H1 (cell line): ENCODE results near the gene DIDO1. TPM values are rescaled to one million over a fixed set of nuclear protein-coding genes. Genes with fewer than 3 reads are reported as not detected.

Source experiments
- CBX8 ChIP-seq: fragments of 300-800, 300-1000 bp; sonication (generic); IDR thresholded peaks from 2 replicates; pipeline ENCODE4 v1.7.1; 2016; ENCODE audit warnings: low read depth, low read length, borderline replicate concordance
- CEBPB ChIP-seq: IDR thresholded peaks from 2 replicates; pipeline ENCODE4 v1.6.1; 2012; ENCODE audit warnings: low read depth, low read length
- E2F6 ChIP-seq: IDR thresholded peaks from 2 replicates; pipeline ENCODE4 v1.6.1; 2012; ENCODE audit warnings: inconsistent platforms
- EGR1 ChIP-seq: IDR thresholded peaks from 2 replicates; pipeline ENCODE4 v1.6.1; 2011; ENCODE audit warnings: low read depth, low read length, borderline replicate concordance
- NANOG ChIP-seq: IDR thresholded peaks from 2 replicates; pipeline ENCODE4 v1.6.1; 2011; ENCODE audit warnings: low read length, low read depth, mild to moderate bottlenecking, inconsistent platforms; ENCODE audit not compliant: insufficient read depth, poor library complexity, severe bottlenecking
- TAF1 ChIP-seq: IDR thresholded peaks from 2 replicates; pipeline ENCODE4 v1.6.1; 2011; ENCODE audit warnings: mild to moderate bottlenecking, low read depth, low read length
- TEAD4 ChIP-seq: IDR thresholded peaks from 2 replicates; pipeline ENCODE4 v1.6.1; 2012; ENCODE audit warnings: low read depth, low read length, inconsistent platforms, mixed read lengths
- USF2 ChIP-seq: IDR thresholded peaks from 2 replicates; pipeline ENCODE4 v1.6.1; 2011; ENCODE audit warnings: low read length, improper control_type of control experiment
- polyA plus RNA-seq, 7 experiments: library from polyadenylated mRNA; depleted of rRNA in 3 of 7; stranded (reverse) in 5 of 7; unstranded in 2 of 7; fragments of >200 nt in 5 of 7; fragments of 200-250 nt in 2 of 7; gene quantifications; 1 replicate in 5 of 7; 2 replicates in 1 of 7; 4 replicates in 1 of 7; pipeline versions ENCODE4 v1.2.1 to v1.2.3, GENCODE V29; 2011 to 2013; ENCODE audit warnings: missing spikeins in 2 of 7, mixed read lengths in 2 of 7
- total RNA-seq: library from RNA; stranded (reverse); fragmentation: NEBNext Ultra II Directional; extraction: Animal tissue kit (Norgen Biotek cat#: 25700); gene quantifications from 2 replicates; pipeline ENCODE4 v1.2.1, GENCODE V29; 2021

Gene DIDO1
- total and polyA plus RNA-seq, 2 of the 8 experiments (the other 6 are each of a cell fraction or from before 2014, with no cell fraction given) = 53.6 to 82.8 TPM

GRCh38 chr20:62962891-62963613 is 36.7 kb upstream of the DIDO1 start (continued):
- TF ChIP-seq USF2 (no peak), EGR1 (no peak), NANOG (no peak), TEAD4 (no peak), CEBPB (no peak), E2F6 (no peak), CBX8 (no peak), TAF1 (no peak)
